ENCODE results near the gene KLHL3.

KLHL3 gene

GRCh38 chr5:137741718-137742117 lies 5.8 kb upstream of the KLHL3 start:
- no peak for DNase-seq

DNA sequence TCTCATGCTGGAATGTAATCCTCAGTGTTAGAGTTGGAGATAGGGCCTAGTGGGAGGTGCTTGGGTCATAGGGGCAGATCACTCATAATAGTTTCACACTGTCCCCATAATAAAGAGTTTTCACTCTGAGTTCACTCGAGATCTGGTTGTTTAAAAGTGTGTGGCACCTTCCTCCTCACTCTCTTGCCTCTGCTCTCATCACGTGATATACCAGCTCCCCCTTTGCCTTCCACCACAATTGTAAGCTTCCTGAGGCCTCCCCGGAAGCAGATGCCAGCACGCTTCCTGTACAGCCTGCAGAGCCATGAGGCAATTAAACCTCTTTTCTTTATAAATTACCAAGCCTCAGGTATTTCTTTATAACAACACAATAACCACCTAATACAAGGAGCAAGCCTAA lies 3.8 kb upstream of the KLHL3 start:
- DNase-seq = no peak

DNA sequence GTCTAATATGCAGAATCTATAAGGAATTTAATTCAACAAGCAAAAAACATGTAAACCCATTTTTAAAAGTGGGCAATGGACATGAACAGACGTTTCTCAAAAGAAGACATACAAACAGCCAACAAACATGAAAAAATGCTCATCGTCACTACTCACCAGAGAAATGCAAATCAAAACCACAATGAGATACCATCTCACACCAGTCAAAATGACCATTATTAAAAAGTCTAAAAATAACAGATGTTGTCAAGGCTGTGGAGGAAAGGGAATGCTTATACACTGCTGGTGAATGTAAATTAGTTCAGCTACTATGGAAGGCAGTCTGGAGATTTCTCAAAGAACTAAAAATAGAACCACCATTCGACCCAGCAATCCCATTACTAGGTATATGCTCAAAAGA lies 3.1 kb upstream of the KLHL3 start:
- DNase-seq = no peak

DNA sequence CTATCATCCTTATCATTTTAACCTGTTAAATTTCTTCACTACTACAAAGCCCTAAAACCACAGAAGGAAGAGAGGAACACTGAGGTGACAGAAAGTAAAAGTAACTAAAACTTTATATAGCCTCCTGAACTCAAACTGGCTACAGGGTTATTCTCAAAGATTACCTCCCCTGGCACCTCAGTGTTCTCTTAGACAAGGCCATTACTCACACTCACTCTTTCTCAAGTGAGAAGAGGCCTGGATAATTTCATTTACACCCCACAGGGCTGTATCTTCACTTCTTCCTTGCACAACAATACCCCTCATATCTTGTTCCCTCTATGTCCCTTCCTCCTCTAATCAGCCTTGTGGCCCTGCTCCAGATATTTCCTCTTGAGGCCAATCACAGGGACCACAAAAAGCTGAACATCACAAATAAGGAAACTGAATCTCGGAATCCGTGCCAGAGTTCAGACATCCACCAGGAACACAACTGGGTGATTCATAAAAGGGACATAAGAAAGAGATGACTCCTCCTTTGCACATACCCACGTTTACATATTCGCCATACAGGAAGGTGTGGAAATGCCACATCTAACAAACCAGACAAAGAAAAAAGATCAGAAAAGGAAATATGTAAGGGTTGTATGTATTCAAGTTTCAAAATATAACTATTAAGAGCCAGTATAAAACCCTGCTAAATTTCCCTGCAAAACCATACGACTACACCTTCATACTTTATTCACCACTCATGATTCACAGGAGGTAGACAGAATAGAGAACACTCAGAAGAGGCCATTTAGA lies 1.7 kb upstream of the KLHL3 start:
- DNase-seq = peak; percentile 57

DNA sequence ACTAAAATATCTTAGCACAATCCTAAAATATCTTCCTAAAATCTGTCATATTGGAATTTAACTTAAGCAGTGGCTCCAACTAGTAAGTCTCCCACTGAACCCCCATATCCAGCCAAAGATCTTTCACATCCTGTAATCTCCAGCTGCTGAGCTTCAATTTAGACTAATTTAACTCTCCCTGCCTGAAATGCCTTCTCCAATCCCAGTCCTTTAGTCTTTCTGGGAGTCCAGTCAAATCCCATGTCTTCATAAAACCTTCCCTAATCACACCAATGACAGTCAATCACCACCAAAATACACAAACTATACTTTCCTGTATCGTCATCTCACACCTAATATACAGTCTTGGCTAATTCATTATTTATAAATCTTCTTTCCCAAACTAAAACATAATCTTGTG lies 607 bp upstream of the KLHL3 start:
- no peak for DNase-seq

DNA sequence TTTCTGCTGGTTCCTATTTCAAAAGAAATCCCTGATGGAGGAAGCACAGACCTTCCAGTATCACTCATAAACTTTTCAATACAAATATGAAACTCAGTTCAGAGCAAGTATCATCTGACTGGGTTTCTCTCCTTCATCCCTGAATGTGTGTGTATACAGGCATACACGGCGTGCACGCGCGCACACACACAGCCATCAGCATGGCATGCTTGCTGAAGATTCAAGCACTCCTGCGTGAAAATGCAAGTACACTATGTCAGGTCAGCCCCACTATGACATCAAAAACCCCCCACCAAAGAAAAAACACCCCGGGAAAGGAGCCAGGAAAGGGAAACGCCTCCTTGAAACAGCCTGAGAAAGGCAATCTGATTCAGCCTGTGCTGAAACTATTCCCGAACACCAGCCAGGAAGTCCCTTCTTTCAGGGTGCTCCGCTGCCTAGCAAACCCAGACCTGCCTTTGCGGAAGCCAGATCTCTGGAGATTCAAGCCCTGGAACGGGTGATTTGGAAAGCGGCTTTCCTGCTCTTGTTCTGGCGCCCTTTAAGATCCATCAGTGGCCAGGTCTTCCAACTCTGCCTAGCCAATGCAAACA lies 831 bp downstream of the KLHL3 start:
- DNase-seq = peak; percentile 33

GRCh38 chr5:137734331-137734730 lies 1.6 kb downstream of the KLHL3 start:
- peak; percentile 8 for DNase-seq

GRCh38 chr5:137733922-137734321 lies 2.0 kb downstream of the KLHL3 start:
- no peak for DNase-seq

DNA sequence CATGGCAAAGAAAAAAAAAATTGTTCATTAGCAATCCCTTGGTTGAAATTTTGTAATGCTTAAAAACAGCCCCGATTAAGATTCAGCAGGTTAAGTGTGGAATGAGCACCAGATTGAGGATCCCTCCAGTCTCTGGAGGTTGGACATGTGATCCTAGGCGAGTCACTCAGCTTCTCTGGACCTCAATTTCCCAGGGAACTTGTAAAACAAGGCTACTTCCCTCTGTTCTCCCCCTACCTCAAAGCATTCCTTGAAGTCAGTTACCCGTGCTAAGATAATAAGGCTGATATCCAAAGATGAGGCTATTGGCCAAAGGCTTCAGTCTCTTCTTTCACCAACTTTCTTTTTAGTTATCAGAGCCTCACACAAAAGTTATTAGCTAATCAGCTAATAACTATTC lies 2.9 kb downstream of the KLHL3 start:
- no peak for DNase-seq

GRCh38 chr5:137731176-137731575 lies 4.7 kb downstream of the KLHL3 start:
- DNase-seq = no peak

DNA sequence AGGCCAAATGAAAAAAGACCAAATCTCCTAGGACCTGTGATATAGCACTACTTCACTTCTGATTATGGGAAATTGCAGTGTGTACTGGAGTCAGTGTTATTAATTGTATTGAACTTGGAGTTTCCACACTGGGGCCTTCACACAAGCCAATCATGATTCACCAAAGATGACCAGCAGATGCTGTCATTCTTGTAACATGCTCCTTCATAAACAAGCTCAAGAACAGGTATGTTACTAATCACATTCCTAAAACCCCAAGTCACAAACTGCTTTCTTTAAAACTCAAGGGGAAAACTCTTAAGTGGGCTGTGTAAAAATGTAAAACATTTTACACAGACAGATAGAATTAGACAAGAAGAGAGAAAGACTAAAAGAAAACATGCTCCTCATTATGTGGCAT lies 5.6 kb downstream of the KLHL3 start:
- DNase-seq = no peak

GRCh38 chr5:137728048-137728447 lies 7.8 kb downstream of the KLHL3 start:
- no peak for DNase-seq

DNA sequence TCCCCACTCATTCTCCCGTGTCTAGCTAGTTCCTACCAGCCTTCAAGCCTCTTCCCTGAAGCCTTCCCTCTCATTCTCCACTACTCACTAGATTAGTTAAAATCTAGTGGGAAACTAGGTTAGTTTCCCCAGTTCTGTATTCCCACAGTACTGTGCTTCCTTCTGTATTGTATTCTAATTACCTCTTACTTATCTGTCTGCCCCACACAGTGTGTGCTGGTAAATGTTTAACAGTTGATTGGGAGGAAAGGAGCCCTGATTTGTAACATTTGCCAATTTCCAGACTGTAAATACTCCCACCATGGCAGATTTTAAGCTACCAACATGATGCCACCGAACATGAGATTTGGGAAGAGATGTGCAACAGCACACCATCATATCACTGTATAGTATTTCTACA lies 8.3 kb downstream of the KLHL3 start:
- no peak for DNase-seq

DNA sequence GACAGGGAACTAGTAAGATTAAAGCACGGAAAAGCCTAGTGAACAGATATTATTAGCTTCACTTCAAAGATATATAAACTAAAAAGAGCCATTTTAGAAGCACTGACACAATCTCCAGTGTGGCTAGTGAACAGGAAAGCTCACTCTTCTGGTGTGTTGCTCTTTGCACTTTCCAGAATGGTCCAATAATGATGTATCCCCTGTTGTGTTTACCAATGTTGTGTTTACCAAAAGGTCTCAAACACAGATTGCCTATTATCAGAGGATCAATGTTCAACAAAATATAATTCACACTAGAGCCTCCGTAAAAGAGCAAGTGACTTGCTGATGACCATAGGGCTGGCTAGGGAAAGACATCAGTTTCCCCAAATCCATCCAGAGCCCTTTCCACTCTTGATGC lies 11.6 kb downstream of the KLHL3 start:
- no peak for DNase-seq

DNA sequence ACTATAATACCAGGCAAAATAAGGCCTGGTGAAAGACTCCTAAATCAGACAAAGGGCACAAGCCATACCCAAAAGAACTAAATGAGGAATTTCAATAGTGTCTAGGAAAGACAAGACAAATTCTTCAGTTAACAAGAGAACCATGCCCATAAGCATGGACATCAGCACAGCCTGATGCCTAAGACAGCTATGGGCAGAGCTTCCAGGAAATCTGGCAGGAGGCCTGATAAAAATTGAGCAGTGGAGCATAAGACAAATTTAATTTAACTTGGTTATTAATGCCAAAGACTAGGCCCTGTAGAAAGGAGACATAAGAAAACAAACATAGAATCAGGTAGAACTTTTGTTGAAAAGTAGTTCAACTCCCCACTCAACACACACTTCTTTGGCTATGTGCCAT lies 17.3 kb downstream of the KLHL3 start:
- no peak for DNase-seq

DNA sequence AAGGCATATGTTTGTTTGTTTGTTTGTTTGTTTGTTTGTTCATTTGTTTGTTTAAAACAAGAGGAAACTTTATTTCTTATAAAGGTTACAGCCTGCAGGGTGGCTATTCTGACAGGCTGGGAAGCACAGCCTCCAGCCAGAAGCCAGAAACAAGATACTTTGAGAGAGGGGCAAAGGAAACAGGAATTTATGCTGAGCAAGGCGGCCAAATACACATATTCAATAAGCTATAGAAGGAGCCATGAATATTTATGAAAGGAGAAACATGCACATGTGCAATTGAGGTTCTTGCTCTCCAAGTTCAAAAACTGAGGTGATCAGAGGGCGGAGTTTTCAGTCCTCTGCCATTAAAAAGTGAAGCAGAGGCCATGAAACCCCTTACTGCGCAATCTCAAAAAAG lies 19.6 kb downstream of the KLHL3 start:
- DNase-seq = no peak

- DNase-seq = no peak
Measured at GRCh38 chr5:137715456-137715855, 20.4 kb downstream of the KLHL3 start.

GRCh38 chr5:137714946-137715345 lies 20.9 kb downstream of the KLHL3 start:
- no peak for DNase-seq

DNA sequence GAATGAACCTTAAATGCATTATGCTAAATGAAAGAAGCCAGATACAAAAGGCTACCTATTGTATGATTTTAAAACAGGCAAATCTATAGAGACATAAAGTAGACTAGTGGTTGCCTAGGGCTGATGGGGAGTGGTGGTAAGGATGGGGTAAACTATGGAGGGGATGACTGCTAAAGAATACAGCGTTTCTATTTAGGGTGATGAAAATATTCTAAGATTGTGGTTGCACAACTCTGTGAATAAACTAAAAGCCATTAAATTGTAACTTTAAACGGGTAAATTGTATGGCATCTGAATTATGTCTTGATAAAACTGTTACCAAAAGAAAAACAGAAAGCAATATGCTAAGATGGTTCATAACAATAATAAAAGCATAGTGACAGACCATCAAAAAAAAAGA lies 21.4 kb downstream of the KLHL3 start:
- no peak for DNase-seq

- DNase-seq = no peak
Measured at GRCh38 chr5:137712139-137712667, 23.7 kb downstream of the KLHL3 start.

DNA sequence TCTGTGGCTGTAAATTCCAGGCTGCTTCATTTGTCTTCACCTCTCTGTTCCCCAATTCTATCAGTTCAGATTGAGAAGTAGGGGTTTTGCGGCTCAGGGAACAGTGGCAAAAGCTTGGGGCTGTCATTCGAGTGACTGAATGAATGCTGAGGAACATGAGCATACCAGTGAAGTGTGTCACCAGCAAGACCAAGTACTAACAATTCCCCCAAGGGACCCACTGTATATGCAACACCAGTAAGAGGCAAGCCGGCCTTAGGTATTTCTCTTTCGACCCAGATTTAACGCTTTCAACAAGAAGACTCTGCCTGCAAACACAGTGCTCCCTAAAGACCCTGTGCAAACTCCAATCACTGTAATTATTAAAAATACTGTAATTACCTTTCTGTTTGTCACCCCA lies 25.8 kb downstream of the KLHL3 start:
- DNase-seq = no peak

GRCh38 chr5:137708796-137709559 lies 26.9 kb downstream of the KLHL3 start:
- no peak for DNase-seq

DNA sequence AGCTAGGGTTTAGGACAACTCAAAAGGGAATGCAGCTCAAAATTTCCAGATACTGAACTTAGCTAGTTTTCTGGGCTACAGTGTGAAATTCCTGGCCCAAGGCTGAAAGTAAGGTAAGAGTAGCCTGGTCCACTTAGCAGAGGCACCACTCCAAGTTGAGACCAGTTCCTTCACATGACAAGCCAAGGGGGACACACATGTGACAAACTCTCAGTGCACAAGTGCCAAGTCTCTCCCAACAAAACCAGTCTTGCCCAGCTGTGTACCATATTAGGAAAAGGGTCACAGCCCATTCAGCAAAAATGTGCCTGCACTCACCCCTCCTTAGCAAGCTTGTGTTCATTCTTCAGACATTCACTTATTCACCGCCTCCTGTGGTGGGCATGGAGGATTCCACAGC lies 27.8 kb downstream of the KLHL3 start:
- DNase-seq = no peak

DNA sequence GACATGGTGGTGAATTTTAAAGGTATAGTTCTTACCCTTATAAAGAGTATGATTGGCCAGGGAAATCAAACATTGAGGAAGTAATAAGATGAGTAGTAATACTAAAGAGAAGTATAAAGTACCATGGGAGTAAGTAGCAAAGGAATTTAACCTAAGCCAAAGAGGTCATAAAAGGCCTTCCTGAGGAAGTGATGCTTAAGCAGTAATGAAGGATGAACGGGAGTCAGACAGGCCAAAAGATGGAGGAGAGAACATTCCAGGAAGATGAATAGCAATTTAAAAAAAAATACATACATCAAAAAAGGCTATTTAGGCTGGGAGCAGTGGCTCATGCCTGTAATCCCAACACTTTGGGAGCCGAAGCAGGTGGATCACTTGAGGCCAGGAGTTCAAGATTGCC lies 29.0 kb downstream of the KLHL3 start:
- no peak for DNase-seq

Data from stimulated activated CD4-positive, alpha-beta T cell treated with anti-CD3 and anti-CD28 coated beads, Interleukin-15, amount 100 ng/mL, for 24 hours (primary cell).